K562 treated with DMSO at 1 percent for 24 hours (cell line): Measurements from ENCODE around the gene STOML1. TPM values are rescaled to one million over a fixed set of nuclear protein-coding genes. Genes with fewer than 3 reads are reported as not detected.

Experiments
- total RNA-seq: library from RNA; unstranded; fragments of 300-600 nt; gene quantifications from 2 replicates; pipeline ENCODE4 v1.2.3, GENCODE V29; 2022; ENCODE audit warnings: low read depth; ENCODE audit not compliant: insufficient read depth

Gene STOML1, protein sequence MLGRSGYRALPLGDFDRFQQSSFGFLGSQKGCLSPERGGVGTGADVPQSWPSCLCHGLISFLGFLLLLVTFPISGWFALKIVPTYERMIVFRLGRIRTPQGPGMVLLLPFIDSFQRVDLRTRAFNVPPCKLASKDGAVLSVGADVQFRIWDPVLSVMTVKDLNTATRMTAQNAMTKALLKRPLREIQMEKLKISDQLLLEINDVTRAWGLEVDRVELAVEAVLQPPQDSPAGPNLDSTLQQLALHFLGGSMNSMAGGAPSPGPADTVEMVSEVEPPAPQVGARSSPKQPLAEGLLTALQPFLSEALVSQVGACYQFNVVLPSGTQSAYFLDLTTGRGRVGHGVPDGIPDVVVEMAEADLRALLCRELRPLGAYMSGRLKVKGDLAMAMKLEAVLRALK
- total RNA-seq, result 16.1 and 17.0 TPM in 2 replicates

DNA sequence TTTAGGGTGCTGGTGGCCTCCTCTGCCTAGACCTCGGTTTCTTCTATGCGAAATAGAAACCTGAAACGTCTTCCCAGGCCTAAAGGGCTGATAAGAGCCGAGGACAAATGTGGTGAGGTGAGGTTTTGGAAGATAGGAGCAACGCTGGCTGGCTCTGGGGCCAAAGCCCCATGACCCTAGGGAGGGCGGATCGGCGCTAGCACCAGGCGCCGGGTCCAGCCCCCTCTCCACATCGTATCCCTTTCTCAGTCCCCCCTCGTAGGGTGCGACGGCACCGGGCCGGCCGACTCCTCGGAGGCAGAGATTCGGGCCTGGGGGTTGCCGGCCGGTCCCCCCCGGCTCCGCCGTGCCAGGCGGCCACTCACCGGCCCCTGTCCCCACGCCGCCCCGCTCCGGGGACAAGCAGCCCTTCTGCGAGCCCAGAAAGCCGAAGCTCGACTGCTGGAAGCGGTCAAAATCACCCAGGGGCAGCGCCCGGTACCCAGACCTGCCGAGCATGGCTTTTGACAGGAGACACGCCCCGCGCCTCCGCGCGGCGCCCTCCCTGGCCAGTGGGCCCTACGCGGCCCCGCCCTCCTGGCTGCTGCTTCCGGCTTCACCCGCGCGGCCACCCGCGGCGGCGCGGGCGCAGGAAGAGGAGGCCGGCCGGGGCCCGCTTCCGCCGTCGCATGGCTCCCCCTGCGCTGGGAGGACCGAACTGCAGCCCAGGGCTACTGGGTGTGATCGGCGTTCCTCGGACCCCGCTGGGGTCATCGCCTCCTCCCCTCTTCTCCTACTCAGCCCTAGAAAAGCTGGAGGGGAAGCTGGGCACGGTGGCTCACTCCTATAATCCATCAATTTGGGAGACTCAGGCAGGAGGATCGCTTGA lies at the start of gene STOML1:
Gene STOML1 (minus strand): TSS at position 570 of the 868 bp plus-strand sequence. CDS start 72 bp downstream, at position 498.

DNA sequence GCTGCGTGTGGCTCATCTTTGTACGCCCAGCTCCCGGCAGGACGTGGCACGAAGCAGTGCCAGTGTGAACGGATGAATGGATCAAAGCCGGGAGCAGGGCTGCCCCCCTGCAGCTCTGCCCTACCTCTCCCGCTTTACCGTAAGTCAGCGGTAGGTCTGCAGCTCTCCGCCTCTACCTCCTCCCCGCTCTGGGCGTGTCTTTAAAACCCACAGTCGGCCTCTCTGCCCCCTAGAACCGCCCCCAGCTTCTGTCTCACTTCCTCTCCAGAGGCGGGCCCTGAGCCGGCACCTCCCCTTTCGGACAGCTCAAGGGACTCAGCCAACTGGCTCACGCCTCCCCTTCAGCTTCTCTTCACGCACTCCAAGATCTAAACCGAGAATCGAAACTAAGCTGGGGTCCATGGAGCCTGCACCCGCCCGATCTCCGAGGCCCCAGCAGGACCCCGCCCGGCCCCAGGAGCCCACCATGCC lies 2.4 kb upstream of the STOML1 start, which contains the start of gene PML:
Gene PML (plus strand): TSS at position 304 of the 471 bp plus-strand sequence. CDS start 97 bp downstream, at position 401.

Other genes with a start within 250 kb of the STOML1 start
- gene INSYN1, start 238.9 kb downstream of the STOML1 start, total RNA-seq, result not detected in 2 replicates
- not detected in 2 replicates for gene TBC1D21, start 118.7 kb downstream of the STOML1 start, total RNA-seq
- gene LOXL1, start 65.8 kb downstream of the STOML1 start, total RNA-seq, result 0.52 and 0.97 TPM in 2 replicates
- 57.8 and 62.8 TPM in 2 replicates for gene PML, start 2.4 kb upstream of the STOML1 start, total RNA-seq
- gene GOLGA6A, start 90.3 kb upstream of the STOML1 start, total RNA-seq, result not detected in 2 replicates
- not detected in 2 replicates for gene ISLR2, start 138.3 kb upstream of the STOML1 start, total RNA-seq
- gene ISLR, start 181.4 kb upstream of the STOML1 start, total RNA-seq, result not detected in 2 replicates
- gene STRA6, start 210.5 kb upstream of the STOML1 start, total RNA-seq, result not detected in 2 replicates
- gene CCDC33, start 244.0 kb upstream of the STOML1 start, total RNA-seq, result not detected in 2 replicates